Endothelial cell of umbilical vein (primary cell): ENCODE results near the gene TBK1. TPM values are rescaled to one million over a fixed set of nuclear protein-coding genes. Genes with fewer than 3 reads are reported as not detected.

Experiments used
- BruUV-seq: library from RNA; stranded (reverse); fragments of 400-500 nt; replicated peaks from 2 replicates; lab custom pipeline; 2021; lab: Mats Ljungman, UMichigan
- CTCF ChIA-PET: fragments of 300-600, 350-600 bp; sonication (Branson Sonifier 250); formaldehyde crosslinking; loops from one replicate; lab custom pipeline; 2021; ENCODE audit warnings: antibody characterized with exemption, inconsistent platforms; lab: Charles Lee
- POLR2A ChIA-PET: fragments of 300-600, 350-600 bp; sonication (Branson Sonifier 250); formaldehyde crosslinking; loops from one replicate; lab custom pipeline; 2021; ENCODE audit warnings: antibody characterized with exemption, inconsistent platforms; lab: Charles Lee
- DNase-seq: peaks from one replicate; pipeline ENCODE4 v3.0.0-alpha.2; 2011; ENCODE audit warnings: low read depth, low spot score
- FAIRE-seq: peaks from 2 replicates; lab custom pipeline; 2011; peaks lifted over from hg19 to GRCh38; lab: Jason Lieb, UNC
- H2AFZ ChIP-seq: 2 replicates; pipeline ENCODE4 v1.6.0; 2012; ENCODE audit warnings: low read depth, low read length, control low read depth, inconsistent platforms
- H3K27ac ChIP-seq: 2 replicates; pipeline ENCODE4 v1.5.1; 2011; ENCODE audit warnings: low read depth, mild to moderate bottlenecking, control low read depth, low read length, moderate library complexity; ENCODE audit not compliant: insufficient read depth
- H3K27me3 ChIP-seq, 2 experiments: 2 replicates each; pipeline versions ENCODE4 v1.6.0 to v1.6.1; 2011; ENCODE audit warnings: low read length in 2 of 2, mixed read lengths in 1 of 2; ENCODE audit not compliant: control insufficient read depth in 2 of 2, insufficient read depth in 2 of 2
- H3K36me3 ChIP-seq, 2 experiments: 2 replicates in 1 of 2; 3 replicates in 1 of 2; pipeline ENCODE4 v1.5.1; 2011; ENCODE audit warnings: low read length in 2 of 2, mild to moderate bottlenecking in 1 of 2, moderate library complexity in 1 of 2; ENCODE audit not compliant: control insufficient read depth in 2 of 2, insufficient read depth in 2 of 2; ENCODE audit errors: extremely low read depth in 1 of 2
- H3K4me1 ChIP-seq: 3 replicates; pipeline ENCODE4 v1.5.1; 2011; ENCODE audit warnings: mild to moderate bottlenecking, low read length; ENCODE audit not compliant: control insufficient read depth, insufficient read depth; ENCODE audit errors: extremely low read depth
- H3K4me2 ChIP-seq: 2 replicates; pipeline ENCODE4 v1.6.1; 2011; ENCODE audit warnings: low read length, control low read depth, mixed read lengths; ENCODE audit not compliant: insufficient read depth
- H3K4me3 ChIP-seq, 3 experiments: fragments of 200-600 bp in 1 of 3; sonication (generic), shearing (Covaris generic) in 1 of 3; replicated peaks in 1 of 3; 2 replicates each; pipeline ENCODE4 v1.5.1; 2011 to 2016; ENCODE audit warnings: control low read depth in 3 of 3, low read length in 3 of 3, mild to moderate bottlenecking in 2 of 3, inconsistent platforms in 1 of 3, low read depth in 1 of 3, moderate library complexity in 1 of 3; ENCODE audit not compliant: insufficient read depth in 1 of 3
- H3K79me2 ChIP-seq: 2 replicates; pipeline ENCODE4 v1.6.0; 2012; ENCODE audit warnings: low read length, inconsistent platforms; ENCODE audit not compliant: control insufficient read depth, insufficient read depth
- H3K9ac ChIP-seq: replicated peaks from 2 replicates; pipeline ENCODE3; 2011; ENCODE audit warnings: low read length, control low read depth; ENCODE audit not compliant: insufficient read depth; ENCODE audit errors: extremely low read depth
- H3K9me1 ChIP-seq: replicated peaks from 3 replicates; pipeline ENCODE4 v1.6.0; 2011; ENCODE audit warnings: mild to moderate bottlenecking, low read length; ENCODE audit not compliant: control insufficient read depth, insufficient read depth; ENCODE audit errors: extremely low read depth
- H3K9me3 ChIP-seq: replicated peaks from 2 replicates; pipeline ENCODE4 v1.5.1; 2012; ENCODE audit warnings: low read length, inconsistent platforms; ENCODE audit not compliant: control insufficient read depth, insufficient read depth
- H4K20me1 ChIP-seq: replicated peaks from 2 replicates; pipeline ENCODE3; 2011; ENCODE audit warnings: mild to moderate bottlenecking, low read length; ENCODE audit not compliant: control insufficient read depth, insufficient read depth; ENCODE audit errors: extremely low read depth
- EZH2 ChIP-seq: IDR thresholded peaks from 2 replicates; pipeline ENCODE4 v1.6.1; 2012; ENCODE audit warnings: borderline replicate concordance, low read depth, mild to moderate bottlenecking, moderate library complexity, low read length, inconsistent platforms; ENCODE audit not compliant: severe bottlenecking
- FOS ChIP-seq: IDR thresholded peaks from 2 replicates; pipeline ENCODE4 v1.6.1; 2011; ENCODE audit warnings: mild to moderate bottlenecking, low read length, moderate library complexity, borderline replicate concordance; ENCODE audit not compliant: insufficient read depth
- GATA2 ChIP-seq: IDR thresholded peaks from 2 replicates; pipeline ENCODE4 v1.7.0; 2011; ENCODE audit warnings: low read depth, mild to moderate bottlenecking, moderate library complexity, mixed read lengths, low read length; ENCODE audit not compliant: insufficient read length, insufficient read depth
- JUN ChIP-seq: IDR thresholded peaks from 2 replicates; pipeline ENCODE4 v1.6.1; 2011; ENCODE audit warnings: borderline replicate concordance, low read depth; ENCODE audit not compliant: insufficient read length, insufficient read depth
- MYC ChIP-seq: IDR thresholded peaks from one replicate; pipeline ENCODE4 v1.6.1; 2011; ENCODE audit warnings: mild to moderate bottlenecking, low read depth, low read length
- POLR2A ChIP-seq: IDR thresholded peaks from 2 replicates; pipeline ENCODE4 v1.6.1; 2012; ENCODE audit warnings: low read depth, mild to moderate bottlenecking, control low read depth, low read length
- POLR2AphosphoS5 ChIP-seq: IDR thresholded peaks from 2 replicates; pipeline ENCODE4 v1.6.1; 2012; ENCODE audit warnings: low read depth, mild to moderate bottlenecking, control low read depth, low read length, moderate library complexity; ENCODE audit not compliant: insufficient read depth
- dilution Hi-C: fragments of 300-500 bp; cut with MboI; formaldehyde crosslinking; loops from one replicate; pipeline ENCODE4 v1.15.0; 2019; ENCODE audit warnings: low sequenced_read_pairs; ENCODE audit not compliant: extremely low pct_ligation_motif_present
- intact Hi-C: fragments of 100-400 bp; cut with micrococcal nuclease; formaldehyde crosslinking; loops from one replicate; pipeline ENCODE4 v1.10.0; 2022
- polyA plus RNA-seq, 4 experiments: library from polyadenylated mRNA; depleted of rRNA in 3 of 4; stranded (reverse) in 3 of 4; unstranded in 1 of 4; fragments of >200 nt; gene quantifications; 2 replicates each; pipeline versions ENCODE4 v1.2.1 to v1.2.3, GENCODE V29; 2011 to 2012; ENCODE audit warnings: missing spikeins in 1 of 4
- total RNA-seq: library from RNA; stranded (reverse); gene quantifications from 2 replicates; pipeline ENCODE4 v1.2.3, GENCODE V29; 2021
- TF ChIP-seq, protein P1 (sequence below): IDR thresholded peaks from 2 replicates; pipeline ENCODE4 v1.6.1; 2011; ENCODE audit not compliant: insufficient read depth, insufficient read length
- TF ChIP-seq, protein P2 (sequence below), 2 donors: IDR thresholded peaks; 1 replicate in 1 of 2; 2 replicates in 1 of 2; pipeline ENCODE4 v1.5.1; 2011; ENCODE audit warnings: low read length in 2 of 2, mild to moderate bottlenecking in 2 of 2, moderate library complexity in 2 of 2, control low read depth in 1 of 2, inconsistent platforms in 1 of 2, low read depth in 1 of 2; ENCODE audit not compliant: insufficient read depth in 1 of 2; ENCODE audit errors: extremely low read depth in 1 of 2

TBK1 gene
- total and polyA plus RNA-seq, 2 donors (not counting 3 experiments of a cell fraction or from before 2014, with no cell fraction given) = 8.0 to 28.9 TPM

DNA sequence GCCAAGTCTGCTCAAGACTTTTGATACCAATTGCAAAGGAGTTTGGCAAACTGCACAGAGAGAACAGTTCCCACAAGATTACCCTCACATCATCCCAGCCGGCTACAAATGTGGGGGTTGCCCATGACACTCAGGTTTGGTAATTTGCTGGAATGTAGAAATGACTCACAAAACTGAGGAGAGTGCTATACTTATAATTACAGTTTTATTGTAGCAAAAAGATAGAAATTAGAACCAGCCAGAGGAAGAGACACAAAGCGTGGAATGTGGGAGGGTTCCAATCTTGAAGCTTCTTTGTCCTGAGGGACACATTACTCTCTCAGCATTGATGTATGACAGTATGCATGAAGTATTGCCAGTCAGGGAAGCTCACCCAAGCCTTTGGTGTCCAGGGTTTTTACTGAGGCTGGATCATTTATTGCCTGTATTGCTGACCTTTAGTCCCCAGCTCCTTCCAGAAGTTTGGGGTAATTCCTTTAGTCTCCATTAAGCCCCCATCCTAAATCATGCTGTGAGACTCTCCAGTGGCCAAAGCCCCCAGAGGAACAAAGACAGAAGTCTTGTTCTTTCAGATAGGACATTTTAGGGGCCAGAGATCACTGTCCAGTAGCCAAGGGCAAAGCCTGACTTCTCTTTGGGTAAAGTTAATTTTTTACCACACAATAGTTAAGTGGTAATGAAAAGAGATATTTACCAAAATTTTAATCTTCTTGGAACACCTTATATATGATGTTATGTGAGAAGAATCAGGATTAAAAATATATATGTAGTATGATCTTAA lies 9.9 kb downstream of the TBK1 start:
- Histone ChIP-seq H3K36me3 (peaks cover 1 to 23% of the 10 kb centered on the region in 2 experiments), H3K9me1 (no peaks in the 10 kb centered on the region), H3K9me3 (no peaks in the 10 kb centered on the region), H3K9ac (no peak overlapping the region), H3K4me3 (no peak overlapping the region), H2AFZ (no peak overlapping the region), H3K79me2 (peaks cover 43% of the 10 kb centered on the region), H3K27me3 (no peaks in the 10 kb centered on the region), H3K4me2 (no peak overlapping the region), H3K4me1 (peaks cover 16% of the 10 kb centered on the region), H3K27ac (no peak overlapping the region), H4K20me1 (no peaks in the 10 kb centered on the region)
- no peak for DNase-seq
- ChIA-PET CTCF (no interaction called here), POLR2A (no interaction called here)
- FAIRE-seq = no peak
- BruUV-seq = no TSS peak
- intact Hi-C loops = no loop called here
- TF ChIP-seq, protein P1, sequence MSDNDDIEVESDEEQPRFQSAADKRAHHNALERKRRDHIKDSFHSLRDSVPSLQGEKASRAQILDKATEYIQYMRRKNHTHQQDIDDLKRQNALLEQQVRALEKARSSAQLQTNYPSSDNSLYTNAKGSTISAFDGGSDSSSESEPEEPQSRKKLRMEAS = no peak
- TF ChIP-seq JUN (no peak), POLR2AphosphoS5 (no peak), MYC (no peak), FOS (no peak), GATA2 (no peak), POLR2A (no peak), EZH2 (no peak)
- TF ChIP-seq, protein P2, sequence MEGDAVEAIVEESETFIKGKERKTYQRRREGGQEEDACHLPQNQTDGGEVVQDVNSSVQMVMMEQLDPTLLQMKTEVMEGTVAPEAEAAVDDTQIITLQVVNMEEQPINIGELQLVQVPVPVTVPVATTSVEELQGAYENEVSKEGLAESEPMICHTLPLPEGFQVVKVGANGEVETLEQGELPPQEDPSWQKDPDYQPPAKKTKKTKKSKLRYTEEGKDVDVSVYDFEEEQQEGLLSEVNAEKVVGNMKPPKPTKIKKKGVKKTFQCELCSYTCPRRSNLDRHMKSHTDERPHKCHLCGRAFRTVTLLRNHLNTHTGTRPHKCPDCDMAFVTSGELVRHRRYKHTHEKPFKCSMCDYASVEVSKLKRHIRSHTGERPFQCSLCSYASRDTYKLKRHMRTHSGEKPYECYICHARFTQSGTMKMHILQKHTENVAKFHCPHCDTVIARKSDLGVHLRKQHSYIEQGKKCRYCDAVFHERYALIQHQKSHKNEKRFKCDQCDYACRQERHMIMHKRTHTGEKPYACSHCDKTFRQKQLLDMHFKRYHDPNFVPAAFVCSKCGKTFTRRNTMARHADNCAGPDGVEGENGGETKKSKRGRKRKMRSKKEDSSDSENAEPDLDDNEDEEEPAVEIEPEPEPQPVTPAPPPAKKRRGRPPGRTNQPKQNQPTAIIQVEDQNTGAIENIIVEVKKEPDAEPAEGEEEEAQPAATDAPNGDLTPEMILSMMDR (IDR thresholded peaks at IDR 0.05; ENCODE audit: extremely low read depth in 1 of 2, insufficient read depth in 1 of 2, low read depth in 1 of 2, low read length in 2 of 2) = no peak
- dilution Hi-C loops = no loop called here
